ENCODE results near the gene TCF25.

- TF ChIP-seq CTCF (IDR thresholded peaks at IDR 0.05) (no peak), POLR2A (IDR thresholded peaks at IDR 0.05) (no peak)
Measured at GRCh38 chr16:89952551-89952950, 79.2 kb downstream of the TCF25 start.

Measured in body of pancreas (tissue), 4 donors.